GM13976 (cell line): Measurements from ENCODE around the gene USP37.

ENCODE experiments used
- DNase-seq: peaks from one replicate; pipeline ENCODE4 v3.0.0; 2012; ENCODE audit warnings: low spot score
- in situ Hi-C: fragments of 300-500 bp; cut with MboI; formaldehyde crosslinking; loops from one replicate; pipeline ENCODE4 v1.12.0; 2022; ENCODE audit warnings: low sequenced_read_pairs, mixed read lengths, inconsistent platforms; ENCODE audit not compliant: unreplicated experiment
- TF ChIP-seq, protein P1 (sequence below): IDR thresholded peaks from 2 replicates; pipeline ENCODE4 v1.5.1; 2012; ENCODE audit warnings: borderline replicate concordance, mild to moderate bottlenecking; ENCODE audit not compliant: insufficient read depth; ENCODE audit errors: extremely low read depth, missing control alignments, control extremely low read depth

USP37 gene

GRCh38 chr2:218406949-218407618 is 161.1 kb downstream of the USP37 start:
- DNase-seq, result no peak
- TF ChIP-seq, protein P1, sequence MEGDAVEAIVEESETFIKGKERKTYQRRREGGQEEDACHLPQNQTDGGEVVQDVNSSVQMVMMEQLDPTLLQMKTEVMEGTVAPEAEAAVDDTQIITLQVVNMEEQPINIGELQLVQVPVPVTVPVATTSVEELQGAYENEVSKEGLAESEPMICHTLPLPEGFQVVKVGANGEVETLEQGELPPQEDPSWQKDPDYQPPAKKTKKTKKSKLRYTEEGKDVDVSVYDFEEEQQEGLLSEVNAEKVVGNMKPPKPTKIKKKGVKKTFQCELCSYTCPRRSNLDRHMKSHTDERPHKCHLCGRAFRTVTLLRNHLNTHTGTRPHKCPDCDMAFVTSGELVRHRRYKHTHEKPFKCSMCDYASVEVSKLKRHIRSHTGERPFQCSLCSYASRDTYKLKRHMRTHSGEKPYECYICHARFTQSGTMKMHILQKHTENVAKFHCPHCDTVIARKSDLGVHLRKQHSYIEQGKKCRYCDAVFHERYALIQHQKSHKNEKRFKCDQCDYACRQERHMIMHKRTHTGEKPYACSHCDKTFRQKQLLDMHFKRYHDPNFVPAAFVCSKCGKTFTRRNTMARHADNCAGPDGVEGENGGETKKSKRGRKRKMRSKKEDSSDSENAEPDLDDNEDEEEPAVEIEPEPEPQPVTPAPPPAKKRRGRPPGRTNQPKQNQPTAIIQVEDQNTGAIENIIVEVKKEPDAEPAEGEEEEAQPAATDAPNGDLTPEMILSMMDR, result no peak
- in situ Hi-C loops, result loop anchor here (25.0 kb wide), 2 partner anchors 230 to 430 kb away; partner anchors contain the start of gene PRKAG3

GRCh38 chr2:218406209-218406948 is 161.8 kb downstream of the USP37 start:
- in situ Hi-C loops, result loop anchor here (25.0 kb wide), 2 partner anchors 231 to 431 kb away; partner anchors contain the start of gene PRKAG3
- peak; percentile 94 for DNase-seq
- TF ChIP-seq, protein P1, result peak; percentile 97

DNA sequence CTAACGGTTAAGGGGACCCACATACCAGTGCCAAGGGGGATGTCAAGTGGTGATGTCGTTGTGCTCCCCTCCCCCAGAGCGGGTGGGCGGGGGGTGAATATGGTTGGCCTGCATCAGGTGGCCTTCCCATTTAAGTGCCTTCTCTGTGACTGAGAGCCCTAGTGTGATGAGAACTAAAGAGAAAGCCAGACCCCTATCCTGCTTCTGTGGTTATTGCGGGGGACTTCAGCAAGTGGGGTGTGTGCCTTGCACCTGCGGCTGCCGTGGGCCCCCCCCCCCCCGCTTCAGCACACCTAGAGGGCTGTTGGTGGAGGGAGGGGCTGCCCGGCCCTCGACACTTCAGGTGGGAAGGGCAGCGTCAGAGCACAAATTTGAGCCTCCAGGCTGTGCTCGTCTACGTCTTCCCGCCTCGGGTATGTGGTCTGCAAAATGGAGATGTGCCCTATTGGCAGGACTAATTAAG is 162.4 kb downstream of the USP37 start:
- TF ChIP-seq, protein P1, result no peak
- in situ Hi-C loops, result loop anchor here (25.0 kb wide), 2 partner anchors 232 to 432 kb away; partner anchors contain the start of gene PRKAG3
- DNase-seq, result no peak

- TF ChIP-seq, protein P1, result no peak
- in situ Hi-C loops, result loop anchor here (25.0 kb wide), 2 partner anchors 232 to 432 kb away; partner anchors contain the start of gene PRKAG3
- no peak for DNase-seq
Observed at GRCh38 chr2:218405086-218405745, 162.9 kb downstream of the USP37 start.

DNA sequence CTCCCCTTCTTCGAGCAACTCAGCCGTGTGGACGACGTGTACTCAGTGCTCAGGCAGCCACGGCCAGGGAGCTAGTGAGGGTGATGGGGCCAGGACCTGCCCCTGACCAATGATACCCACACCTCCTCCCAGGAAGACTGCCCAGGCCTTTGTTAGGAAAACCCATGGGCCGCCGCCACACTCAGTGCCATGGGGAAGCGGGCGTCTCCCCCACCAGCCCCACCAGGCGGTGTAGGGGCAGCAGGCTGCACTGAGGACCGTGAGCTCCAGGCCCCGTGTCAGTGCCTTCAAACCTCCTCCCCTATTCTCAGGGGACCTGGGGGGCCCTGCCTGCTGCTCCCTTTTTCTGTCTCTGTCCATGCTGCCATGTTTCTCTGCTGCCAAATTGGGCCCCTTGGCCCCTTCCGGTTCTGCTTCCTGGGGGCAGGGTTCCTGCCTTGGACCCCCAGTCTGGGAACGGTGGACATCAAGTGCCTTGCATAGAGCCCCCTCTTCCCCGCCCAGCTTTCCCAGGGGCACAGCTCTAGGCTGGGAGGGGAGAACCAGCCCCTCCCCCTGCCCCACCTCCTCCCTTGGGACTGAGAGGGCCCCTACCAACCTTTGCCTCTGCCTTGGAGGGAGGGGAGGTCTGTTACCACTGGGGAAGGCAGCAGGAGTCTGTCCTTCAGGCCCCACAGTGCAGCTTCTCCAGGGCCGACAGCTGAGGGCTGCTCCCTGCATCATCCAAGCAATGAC is 163.6 kb downstream of the USP37 start:
- in situ Hi-C loops, result loop anchor here (25.0 kb wide), 2 partner anchors 233 to 433 kb away; partner anchors contain the start of gene PRKAG3
- no peak for DNase-seq
- TF ChIP-seq, protein P1, result no peak
